IMR-90 (cell line): Measurements from ENCODE around the gene GPR75. TPM values are rescaled to one million over a fixed set of nuclear protein-coding genes. Genes with fewer than 3 reads are reported as not detected.

Source experiments
- ATAC-seq: fragments of 200-7000 bp; cut with Tn5 transposase; 2 replicates; pipeline ENCODE4 v1.9.1; 2020; ENCODE audit warnings: low read depth, mild to moderate bottlenecking, moderate library complexity
- BruUV-seq: library from RNA; stranded (reverse); fragments of 400-500 nt; replicated peaks from 2 replicates; lab custom pipeline; 2021; lab: Mats Ljungman, UMichigan
- CTCF ChIA-PET: fragments of 300-600 bp; formaldehyde crosslinking; extraction: SDS; loops from one replicate; lab custom pipeline; 2021; ENCODE audit warnings: antibody characterized with exemption; lab: Yijun Ruan, JAX
- POLR2A ChIA-PET: fragments of 300-600 bp; sonication (Branson Sonifier 250); formaldehyde crosslinking; loops from one replicate; lab custom pipeline; 2022; ENCODE audit warnings: antibody characterized with exemption; ENCODE audit not compliant: unreplicated experiment; lab: Charles Lee
- DNase-seq: peaks from one replicate; pipeline ENCODE4 v3.0.0; 2013
- H2AFZ ChIP-seq: replicated peaks from 2 replicates; pipeline ENCODE3; 2013; ENCODE audit warnings: low read length, mild to moderate bottlenecking; ENCODE audit not compliant: poor library complexity
- H2AK5ac ChIP-seq: 2 replicates; pipeline ENCODE4 v1.6.1; 2013; ENCODE audit warnings: low read depth, low read length, inconsistent platforms
- H2AK9ac ChIP-seq: replicated peaks from 2 replicates; pipeline ENCODE3; 2013; ENCODE audit warnings: mild to moderate bottlenecking, low read depth, low read length, moderate library complexity; ENCODE audit not compliant: poor library complexity
- H2BK120ac ChIP-seq: 2 replicates; pipeline ENCODE4 v1.6.1; 2013; ENCODE audit warnings: low read depth, low read length, inconsistent platforms
- H2BK15ac ChIP-seq: 3 replicates; pipeline ENCODE4 v1.6.1; 2013; ENCODE audit warnings: low read depth, low read length, inconsistent platforms
- H2BK20ac ChIP-seq: 2 replicates; pipeline ENCODE4 v1.6.1; 2013; ENCODE audit warnings: low read depth, mild to moderate bottlenecking, inconsistent platforms, low read length, moderate library complexity
- H2BK5ac ChIP-seq: 2 replicates; pipeline ENCODE4 v1.6.1; 2013; ENCODE audit warnings: mild to moderate bottlenecking, low read depth, low read length, inconsistent platforms; ENCODE audit not compliant: poor library complexity, severe bottlenecking
- H3K14ac ChIP-seq: replicated peaks from 2 replicates; pipeline ENCODE4 v1.6.1; 2013; ENCODE audit warnings: low read depth, low read length, inconsistent platforms
- H3K18ac ChIP-seq: 2 replicates; pipeline ENCODE4 v1.6.1; 2013; ENCODE audit warnings: low read depth, low read length, control low read depth
- H3K23ac ChIP-seq: 2 replicates; pipeline ENCODE4 v1.6.1; 2013; ENCODE audit warnings: low read depth, low read length, inconsistent platforms
- H3K27ac ChIP-seq: 2 replicates; pipeline ENCODE4 v1.5.1; 2013; ENCODE audit warnings: mild to moderate bottlenecking, control low read depth, low read length; ENCODE audit not compliant: insufficient read depth
- H3K27me3 ChIP-seq: 2 replicates; pipeline ENCODE4 v1.6.1; 2013; ENCODE audit warnings: low read length; ENCODE audit not compliant: control insufficient read depth, insufficient read depth
- H3K36me3 ChIP-seq: 2 replicates; pipeline ENCODE4 v1.6.1; 2013; ENCODE audit warnings: low read length, mixed read lengths; ENCODE audit not compliant: control insufficient read depth, insufficient read depth
- H3K4ac ChIP-seq: 2 replicates; pipeline ENCODE4 v1.6.1; 2013; ENCODE audit warnings: low read depth, low read length, inconsistent platforms
- H3K4me1 ChIP-seq: 2 replicates; pipeline ENCODE4 v1.6.1; 2013; ENCODE audit warnings: low read length, mixed read lengths; ENCODE audit not compliant: control insufficient read depth, insufficient read depth
- H3K4me2 ChIP-seq: 2 replicates; pipeline ENCODE4 v1.6.1; 2013; ENCODE audit warnings: low read depth, mild to moderate bottlenecking, control low read depth, low read length, moderate library complexity
- H3K4me3 ChIP-seq: 2 replicates; pipeline ENCODE4 v1.5.1; 2013; ENCODE audit warnings: low read depth, mild to moderate bottlenecking, control low read depth, low read length, moderate library complexity; ENCODE audit not compliant: insufficient read depth
- H3K56ac ChIP-seq: 2 replicates; pipeline ENCODE4 v1.6.1; 2013; ENCODE audit warnings: low read length, inconsistent platforms; ENCODE audit not compliant: insufficient read depth; ENCODE audit errors: extremely low read depth
- H3K79me1 ChIP-seq, 2 experiments: 2 replicates each; pipeline ENCODE4 v1.6.1; 2013; ENCODE audit warnings: low read length in 2 of 2, inconsistent platforms in 1 of 2, low read depth in 1 of 2
- H3K9ac ChIP-seq: 2 replicates; pipeline ENCODE4 v1.6.1; 2013; ENCODE audit warnings: low read depth, low read length, control low read depth
- H3K9me1 ChIP-seq: 2 replicates; pipeline ENCODE4 v1.6.1; 2013; ENCODE audit warnings: low read length, inconsistent platforms; ENCODE audit not compliant: insufficient read depth
- H3K9me3 ChIP-seq: 2 replicates; pipeline ENCODE4 v1.6.1; 2013; ENCODE audit warnings: low read length; ENCODE audit not compliant: control insufficient read depth, insufficient read depth
- H4K20me1 ChIP-seq: 2 replicates; pipeline ENCODE4 v1.6.1; 2013; ENCODE audit warnings: low read length, inconsistent platforms; ENCODE audit not compliant: insufficient read depth
- H4K5ac ChIP-seq: 2 replicates; pipeline ENCODE4 v1.6.1; 2013; ENCODE audit warnings: mild to moderate bottlenecking, low read depth, low read length, control low read depth
- H4K8ac ChIP-seq, 2 experiments: 2 replicates each; pipeline ENCODE4 v1.6.1; 2013; ENCODE audit warnings: low read depth in 2 of 2, low read length in 2 of 2, control low read depth in 1 of 2, inconsistent platforms in 1 of 2
- H4K91ac ChIP-seq: 2 replicates; pipeline ENCODE4 v1.6.1; 2013; ENCODE audit warnings: low read depth, low read length, inconsistent platforms; ENCODE audit not compliant: insufficient read depth
- BHLHE40 ChIP-seq: fragments of 150-350 bp; IDR thresholded peaks from 2 replicates; pipeline ENCODE4 v1.6.1; 2016; ENCODE audit warnings: mild to moderate bottlenecking, low read depth, low read length
- CHD1 ChIP-seq: IDR thresholded peaks from 2 replicates; pipeline ENCODE4 v1.6.1; 2012; ENCODE audit warnings: low read depth, low read length, improper control_type of control experiment
- CTCF ChIP-seq: conservative IDR thresholded peaks from 2 replicates; pipeline ENCODE4 v1.5.1; 2012; ENCODE audit warnings: mild to moderate bottlenecking, low read depth, low read length, improper control_type of control experiment
- FOS ChIP-seq: fragments of 150-350 bp; IDR thresholded peaks from 2 replicates; pipeline ENCODE4 v1.6.1; 2016; ENCODE audit warnings: low read depth, low read length
- MAZ ChIP-seq: IDR thresholded peaks from 2 replicates; pipeline ENCODE4 v1.6.1; 2012; ENCODE audit warnings: low read depth, mild to moderate bottlenecking, low read length, improper control_type of control experiment, moderate library complexity, borderline replicate concordance
- MXI1 ChIP-seq: IDR thresholded peaks from 2 replicates; pipeline ENCODE4 v1.6.1; 2012; ENCODE audit warnings: low read depth, mild to moderate bottlenecking, low read length, moderate library complexity, borderline replicate concordance
- NFE2L2 ChIP-seq: fragments of 150-350 bp; IDR thresholded peaks from 2 replicates; pipeline ENCODE4 v1.6.1; 2016; ENCODE audit warnings: low read depth, mild to moderate bottlenecking, low read length
- POLR2A ChIP-seq: IDR thresholded peaks from 2 replicates; pipeline ENCODE4 v1.6.1; 2012; ENCODE audit warnings: mild to moderate bottlenecking, low read depth, low read length
- RAD21 ChIP-seq: IDR thresholded peaks from 2 replicates; pipeline ENCODE4 v1.6.1; 2012; ENCODE audit warnings: low read length, improper control_type of control experiment
- RFX5 ChIP-seq: IDR thresholded peaks from 2 replicates; pipeline ENCODE4 v1.8.0; 2012; ENCODE audit warnings: low read depth, mild to moderate bottlenecking, low read length, moderate library complexity
- SMC3 ChIP-seq: fragments of 150-350 bp; IDR thresholded peaks from 2 replicates; pipeline ENCODE4 v1.6.1; 2016; ENCODE audit warnings: low read depth, mild to moderate bottlenecking, antibody characterized with exemption, low read length, moderate library complexity
- WGBS, 2 experiments: methylation state at CpG; one replicate each; pipeline versions ENCODE4 v1.1.5 to v1.1.7; 2013; ENCODE audit warnings: missing lambda C conversion rate in 2 of 2; ENCODE audit not compliant: insufficient read length in 1 of 2; ENCODE audit errors: extremely low coverage in 2 of 2; 5-methylcytosine and 5-hydroxymethylcytosine counted together
- dilution Hi-C: fragments of 300-500 bp; cut with HindIII; formaldehyde crosslinking; loops from one replicate; pipeline ENCODE4 v1.14.3; 2018; ENCODE audit warnings: low sequenced_read_pairs; ENCODE audit not compliant: unreplicated experiment
- in situ Hi-C: fragments of 300-500 bp; cut with MboI; formaldehyde crosslinking; loops from 3 replicates; pipeline ENCODE4 v1.14.3; 2019; ENCODE audit warnings: low sequenced_read_pairs, inconsistent platforms, mixed read lengths
- intact Hi-C: fragments of 100-400 bp; cut with micrococcal nuclease; formaldehyde crosslinking; loops from 2 replicates; pipeline ENCODE4 v1.10.0; 2022
- polyA plus RNA-seq, 3 experiments: library from polyadenylated mRNA; depleted of rRNA; stranded (reverse); fragments of >200 nt; gene quantifications; 2 replicates each; pipeline ENCODE4 v1.2.3, GENCODE V29; 2012; ENCODE audit warnings: low replicate concordance in 1 of 3
- total RNA-seq: library from RNA; depleted of rRNA; stranded (reverse); fragments of >200 nt; gene quantifications from 2 replicates; pipeline ENCODE4 v1.2.3, GENCODE V29; 2012

The GPR75 gene
- total and polyA plus RNA-seq, 2 of the 4 experiments (the other 2 are of a cell fraction): 1.4 to 2.1 TPM

GRCh38 chr2:53842891-53843290 is 16.9 kb downstream of the GPR75 start:
- CTCF ChIA-PET: no interaction called here
- in situ Hi-C loops (no loop called here), intact Hi-C loops (no loop called here), dilution Hi-C loops (no loop called here)
- H4K20me1 ChIP-seq: no peaks in the 10 kb centered on the region
- no peak overlapping the region for H4K5ac ChIP-seq
- no peak overlapping the region for H3K56ac ChIP-seq
- H3K79me1 ChIP-seq: no peaks in the 10 kb centered on the region
- H3K9ac ChIP-seq: no peak overlapping the region
- TF ChIP-seq MAZ (no peak), CTCF (no peak), RAD21 (no peak), BHLHE40 (no peak), FOS (no peak), NFE2L2 (no peak), CHD1 (no peak), RFX5 (no peak), SMC3 (no peak), MXI1 (no peak), POLR2A (no peak)
- no peaks in the 10 kb centered on the region for H3K9me1 ChIP-seq
- BruUV-seq: no TSS peak
- H4K8ac ChIP-seq: no peak overlapping the region
- POLR2A ChIA-PET: no interaction called here
- H3K14ac ChIP-seq: no peak overlapping the region
- no peak overlapping the region for H2AFZ ChIP-seq
- H3K4me2 ChIP-seq: no peak overlapping the region
- H3K9me3 ChIP-seq: peaks cover 2% of the 10 kb centered on the region
- no peak overlapping the region for H2BK20ac ChIP-seq
- H3K36me3 ChIP-seq: no peaks in the 10 kb centered on the region
- no peaks in the 10 kb centered on the region for H3K27me3 ChIP-seq
- H2AK9ac ChIP-seq: no peak overlapping the region
- DNase-seq (no peak), ATAC-seq (no peak)
- H3K4me1 ChIP-seq: no peaks in the 10 kb centered on the region
- no peak overlapping the region for H3K4ac ChIP-seq
- H2BK120ac ChIP-seq: no peak overlapping the region
- H3K4me3 ChIP-seq: no peak overlapping the region
- WGBS, 2 experiments: 83% methylated on average over 1 of the region's 3 CpGs; no CpG with 5 or more reads in 1 of the 2 experiments
- no peak overlapping the region for H3K27ac ChIP-seq
- H2BK15ac ChIP-seq: no peak overlapping the region
- H4K91ac ChIP-seq: no peak overlapping the region
- H3K18ac ChIP-seq: no peak overlapping the region
- no peak overlapping the region for H3K23ac ChIP-seq
- no peak overlapping the region for H2AK5ac ChIP-seq
- H2BK5ac ChIP-seq: no peak overlapping the region
